ENCODE results near the gene VKORC1L1.
"Not testable (repeated sequence)": the region's sequence is repeated elsewhere in the genome, so short reads cannot be mapped to it uniquely, and the experiment has no call there.

Gene VKORC1L1

GRCh38 chr7:65937296-65937695 lies 64.4 kb downstream of the VKORC1L1 start:
- DNase-seq (ENCODE audit: low read depth in 2 of 2, low spot score in 1 of 2) = no peak

GRCh38 chr7:65938336-65938895 lies 65.5 kb downstream of the VKORC1L1 start:
- no peak for DNase-seq (ENCODE audit: low read depth in 2 of 2, low spot score in 1 of 2)

GRCh38 chr7:65945787-65946186 lies 72.9 kb downstream of the VKORC1L1 start:
- DNase-seq (ENCODE audit: low read depth in 2 of 2, low spot score in 1 of 2) = not testable (repeated sequence)

GRCh38 chr7:65946904-65947303 lies 74.0 kb downstream of the VKORC1L1 start:
- no peak for DNase-seq (ENCODE audit: low read depth in 2 of 2, low spot score in 1 of 2)

- no peak for DNase-seq (ENCODE audit: low read depth in 2 of 2, low spot score in 1 of 2)
Observed at GRCh38 chr7:65951837-65952578, 79.1 kb downstream of the VKORC1L1 start.

- no peak for DNase-seq (ENCODE audit: low read depth in 2 of 2, low spot score in 1 of 2)
Observed at GRCh38 chr7:65953001-65953720, 80.3 kb downstream of the VKORC1L1 start.

GRCh38 chr7:65953890-65954450 lies 81.1 kb downstream of the VKORC1L1 start:
- DNase-seq (ENCODE audit: low read depth in 2 of 2, low spot score in 1 of 2) = no peak

GRCh38 chr7:65955718-65956117 lies 82.8 kb downstream of the VKORC1L1 start:
- no peak for DNase-seq (ENCODE audit: low read depth in 2 of 2, low spot score in 1 of 2)

GRCh38 chr7:65960351-65961074 lies 87.6 kb downstream of the VKORC1L1 start:
- no peak for DNase-seq (ENCODE audit: low read depth in 2 of 2, low spot score in 1 of 2)

- no peak for DNase-seq (ENCODE audit: low read depth in 2 of 2, low spot score in 1 of 2)
Observed at GRCh38 chr7:65962033-65962432, 89.2 kb downstream of the VKORC1L1 start.

- not testable (repeated sequence) for DNase-seq (ENCODE audit: low read depth in 2 of 2, low spot score in 1 of 2)
Observed at GRCh38 chr7:65964671-65965070, 91.8 kb downstream of the VKORC1L1 start.

- no peak for DNase-seq (ENCODE audit: low read depth in 2 of 2, low spot score in 1 of 2)
Observed at GRCh38 chr7:65966146-65966545, 93.3 kb downstream of the VKORC1L1 start.

GRCh38 chr7:65967361-65968155 lies 94.7 kb downstream of the VKORC1L1 start:
- DNase-seq (ENCODE audit: low read depth in 2 of 2, low spot score in 1 of 2) = no peak

GRCh38 chr7:65968256-65969185 lies 95.6 kb downstream of the VKORC1L1 start:
- no peak for DNase-seq (ENCODE audit: low read depth in 2 of 2, low spot score in 1 of 2)

- DNase-seq (ENCODE audit: low read depth in 2 of 2, low spot score in 1 of 2) = no peak
Observed at GRCh38 chr7:65971021-65971420, 98.1 kb downstream of the VKORC1L1 start.

GRCh38 chr7:65972976-65973375 lies 100.1 kb downstream of the VKORC1L1 start:
- no peak for DNase-seq (ENCODE audit: low read depth in 2 of 2, low spot score in 1 of 2)

GRCh38 chr7:65974191-65974801 lies 101.4 kb downstream of the VKORC1L1 start:
- DNase-seq (ENCODE audit: low read depth in 2 of 2, low spot score in 1 of 2) = no peak

GRCh38 chr7:65974876-65975275 lies 102.0 kb downstream of the VKORC1L1 start:
- no peak for DNase-seq (ENCODE audit: low read depth in 2 of 2, low spot score in 1 of 2)

Data from stimulated activated CD8-positive, alpha-beta memory T cell treated with anti-CD3 and anti-CD28 coated beads, Interleukin-4, amount 100 ng/mL, for 4 hours (primary cell).